Osteoblast (primary cell): Measurements from ENCODE around the gene CRYAA. TPM values are rescaled to one million over a fixed set of nuclear protein-coding genes. Genes with fewer than 3 reads are reported as not detected.
"Not testable (repeated sequence)": the region's sequence is repeated elsewhere in the genome, so short reads cannot be mapped to it uniquely, and the experiment has no call there.

ENCODE experiments used
- DNase-seq: peaks from one replicate; pipeline ENCODE4 v3.0.0; 2011; ENCODE audit warnings: low spot score, mixed read lengths; ENCODE audit not compliant: insufficient read length; ENCODE audit errors: missing footprints
- H2AFZ ChIP-seq: 2 replicates; pipeline ENCODE4 v1.6.0; 2011; ENCODE audit warnings: mild to moderate bottlenecking, low read length
- H3K27ac ChIP-seq: 2 replicates; pipeline ENCODE4 v1.5.1; 2011; ENCODE audit warnings: mild to moderate bottlenecking, low read depth, low read length, moderate library complexity
- H3K27me3 ChIP-seq: 2 replicates; pipeline ENCODE4 v1.6.0; 2012; ENCODE audit warnings: mild to moderate bottlenecking, control low read depth, inconsistent platforms, low read length, moderate library complexity; ENCODE audit not compliant: insufficient read depth
- H3K36me3 ChIP-seq: 2 replicates; pipeline ENCODE4 v1.5.1; 2011; ENCODE audit warnings: mild to moderate bottlenecking, low read length, control low read depth, moderate library complexity; ENCODE audit not compliant: insufficient read depth
- H3K4me1 ChIP-seq: 2 replicates; pipeline ENCODE4 v1.5.1; 2011; ENCODE audit warnings: mild to moderate bottlenecking, low read length, control low read depth, moderate library complexity; ENCODE audit not compliant: insufficient read depth
- H3K4me2 ChIP-seq: 2 replicates; pipeline ENCODE4 v1.6.0; 2011; ENCODE audit warnings: mild to moderate bottlenecking, low read length; ENCODE audit not compliant: insufficient read depth
- H3K4me3 ChIP-seq: fragments of 200-600 bp; sonication (generic); 3 replicates; pipeline ENCODE4 v1.5.1; 2012; ENCODE audit warnings: mild to moderate bottlenecking, low read length, inconsistent platforms; ENCODE audit not compliant: insufficient read depth
- H3K79me2 ChIP-seq: 2 replicates; pipeline ENCODE4 v1.6.0; 2012; ENCODE audit warnings: mild to moderate bottlenecking, low read length, control low read depth, inconsistent platforms; ENCODE audit not compliant: insufficient read depth
- H3K9me3 ChIP-seq: 2 replicates; pipeline ENCODE4 v1.5.1; 2011; ENCODE audit warnings: low read depth, low read length, control low read depth
- H4K20me1 ChIP-seq: 2 replicates; pipeline ENCODE4 v1.6.0; 2012; ENCODE audit warnings: mild to moderate bottlenecking, low read length, control low read depth; ENCODE audit not compliant: insufficient read depth
- total RNA-seq: library from RNA; depleted of rRNA; stranded (reverse); fragments of >200 nt; gene quantifications from 2 replicates; pipeline ENCODE4 v1.2.3, GENCODE V29; 2012

Gene CRYAA
- total RNA-seq, 1 donor: not detected

- not testable (repeated sequence) for H3K79me2 ChIP-seq, H3K4me2 ChIP-seq, H3K4me1 ChIP-seq, H3K9me3 ChIP-seq, DNase-seq, H3K4me3 ChIP-seq, H3K36me3 ChIP-seq, H4K20me1 ChIP-seq, H2AFZ ChIP-seq, H3K27ac ChIP-seq, H3K27me3 ChIP-seq
Observed at GRCh38 chr21:43159279-43160175, 9.3 kb upstream of the CRYAA start.

- not testable (repeated sequence) for H3K4me3 ChIP-seq, H3K27me3 ChIP-seq, DNase-seq, H3K36me3 ChIP-seq, H3K9me3 ChIP-seq, H3K4me1 ChIP-seq, H2AFZ ChIP-seq, H4K20me1 ChIP-seq, H3K27ac ChIP-seq, H3K79me2 ChIP-seq, H3K4me2 ChIP-seq
Observed at GRCh38 chr21:43161826-43162707, 6.7 kb upstream of the CRYAA start.

GRCh38 chr21:43162708-43163205 is 6.1 kb upstream of the CRYAA start:
- not testable (repeated sequence) for H3K27me3 ChIP-seq, H3K4me1 ChIP-seq, DNase-seq, H3K9me3 ChIP-seq, H3K79me2 ChIP-seq, H3K27ac ChIP-seq, H4K20me1 ChIP-seq, H3K36me3 ChIP-seq, H3K4me3 ChIP-seq, H2AFZ ChIP-seq, H3K4me2 ChIP-seq

- not testable (repeated sequence) for H3K27ac ChIP-seq, H3K4me2 ChIP-seq
Observed at GRCh38 chr21:43164823-43165222, 4.0 kb upstream of the CRYAA start.

GRCh38 chr21:43165734-43166133 is 3.1 kb upstream of the CRYAA start:
- H3K4me3 ChIP-seq, H3K9me3 ChIP-seq, H3K79me2 ChIP-seq, H3K4me1 ChIP-seq, H3K27me3 ChIP-seq, DNase-seq, H3K36me3 ChIP-seq, H4K20me1 ChIP-seq, H2AFZ ChIP-seq, H3K4me2 ChIP-seq, H3K27ac ChIP-seq: not testable (repeated sequence)

More at GRCh38 chr21:43164823-43165222, 4.0 kb upstream of the CRYAA start:
- DNase-seq, H3K9me3 ChIP-seq, H3K4me3 ChIP-seq, H3K4me1 ChIP-seq, H3K27me3 ChIP-seq, H2AFZ ChIP-seq, H4K20me1 ChIP-seq, H3K36me3 ChIP-seq, H3K79me2 ChIP-seq: not testable (repeated sequence)

- H2AFZ ChIP-seq, H3K4me2 ChIP-seq, H3K79me2 ChIP-seq, H3K27me3 ChIP-seq, H3K36me3 ChIP-seq, H3K27ac ChIP-seq, H3K4me3 ChIP-seq, H4K20me1 ChIP-seq, H3K9me3 ChIP-seq, DNase-seq, H3K4me1 ChIP-seq: not testable (repeated sequence)
Observed at GRCh38 chr21:43169230-43169886, 550 bp downstream of the CRYAA start.

- not testable (repeated sequence) for H3K79me2 ChIP-seq, H3K9me3 ChIP-seq, H3K27ac ChIP-seq, H4K20me1 ChIP-seq, H3K27me3 ChIP-seq, H3K4me3 ChIP-seq, H2AFZ ChIP-seq, H3K4me1 ChIP-seq, H3K36me3 ChIP-seq, H3K4me2 ChIP-seq, DNase-seq
Observed at GRCh38 chr21:43169891-43170290, 1.1 kb downstream of the CRYAA start.

GRCh38 chr21:43172812-43173211 is 4.0 kb downstream of the CRYAA start:
- not testable (repeated sequence) for H3K27me3 ChIP-seq, H2AFZ ChIP-seq, H4K20me1 ChIP-seq

More at GRCh38 chr21:43172812-43173211, 4.0 kb downstream of the CRYAA start:
- H3K79me2 ChIP-seq, H3K9me3 ChIP-seq, H3K4me3 ChIP-seq, H3K36me3 ChIP-seq, H3K27ac ChIP-seq, H3K4me1 ChIP-seq, DNase-seq, H3K4me2 ChIP-seq: not testable (repeated sequence)
